H1 (cell line): ENCODE results near the gene TRIM47. TPM values are rescaled to one million over a fixed set of nuclear protein-coding genes. Genes with fewer than 3 reads are reported as not detected.

Experiments used
- ASH2L ChIP-seq: fragments of 200-600, 300-600 bp; sonication (generic); IDR thresholded peaks from one replicate; pipeline ENCODE4 v1.7.1; 2017; ENCODE audit warnings: low read length
- CHD1 ChIP-seq: IDR thresholded peaks from 2 replicates; pipeline ENCODE4 v1.6.1; 2012; ENCODE audit warnings: low read depth, low read length, improper control_type of control experiment
- CREB1 ChIP-seq: IDR thresholded peaks from 2 replicates; pipeline ENCODE4 v1.6.1; 2012; ENCODE audit warnings: inconsistent platforms
- CTCF ChIP-seq, 3 experiments: IDR thresholded peaks; 1 replicate in 2 of 3; 2 replicates in 1 of 3; pipeline versions ENCODE4 v1.5.1 to v1.6.1; 2011; ENCODE audit warnings: low read length in 3 of 3, mild to moderate bottlenecking in 3 of 3, inconsistent platforms in 2 of 3, low read depth in 1 of 3, moderate library complexity in 1 of 3; ENCODE audit not compliant: insufficient read depth in 1 of 3; ENCODE audit errors: control extremely low read depth in 1 of 3
- KDM4A ChIP-seq: IDR thresholded peaks from one replicate; pipeline ENCODE4 v1.7.1; 2012; ENCODE audit warnings: low read depth, mild to moderate bottlenecking, moderate library complexity, low read length, inconsistent platforms; ENCODE audit not compliant: severe bottlenecking
- MAX ChIP-seq: IDR thresholded peaks from 2 replicates; pipeline ENCODE4 v1.6.1; 2012; ENCODE audit warnings: inconsistent platforms
- PHF8 ChIP-seq: fragments of 200-600 bp; sonication (generic); conservative IDR thresholded peaks from 2 replicates; pipeline ENCODE4 v1.7.1; 2012; ENCODE audit warnings: low read depth, mild to moderate bottlenecking, inconsistent platforms, low read length, moderate library complexity
- POLR2AphosphoS5 ChIP-seq: IDR thresholded peaks from 2 replicates; pipeline ENCODE4 v1.6.1; 2011; ENCODE audit warnings: low read depth, low read length
- RXRA ChIP-seq: IDR thresholded peaks from 2 replicates; pipeline ENCODE4 v1.6.1; 2011; ENCODE audit warnings: low read depth, mild to moderate bottlenecking, low read length, moderate library complexity; ENCODE audit not compliant: insufficient read depth
- TAF1 ChIP-seq: IDR thresholded peaks from 2 replicates; pipeline ENCODE4 v1.6.1; 2011; ENCODE audit warnings: mild to moderate bottlenecking, low read depth, low read length
- USF2 ChIP-seq: IDR thresholded peaks from 2 replicates; pipeline ENCODE4 v1.6.1; 2011; ENCODE audit warnings: low read length, improper control_type of control experiment
- ZNF274 ChIP-seq: IDR thresholded peaks from 2 replicates; pipeline ENCODE4 v1.7.0; 2012; ENCODE audit warnings: low read length, borderline replicate concordance; ENCODE audit errors: extremely low read depth
- polyA plus RNA-seq, 7 experiments: library from polyadenylated mRNA; depleted of rRNA in 3 of 7; stranded (reverse) in 5 of 7; unstranded in 2 of 7; fragments of >200 nt in 5 of 7; fragments of 200-250 nt in 2 of 7; gene quantifications; 1 replicate in 5 of 7; 2 replicates in 1 of 7; 4 replicates in 1 of 7; pipeline versions ENCODE4 v1.2.1 to v1.2.3, GENCODE V29; 2011 to 2013; ENCODE audit warnings: missing spikeins in 2 of 7, mixed read lengths in 2 of 7
- total RNA-seq: library from RNA; stranded (reverse); fragmentation: NEBNext Ultra II Directional; extraction: Animal tissue kit (Norgen Biotek cat#: 25700); gene quantifications from 2 replicates; pipeline ENCODE4 v1.2.1, GENCODE V29; 2021

TRIM47 gene
- total and polyA plus RNA-seq, 2 of the 8 experiments (the other 6 are each of a cell fraction or from before 2014, with no cell fraction given) = 6.3 to 6.4 TPM

GRCh38 chr17:75896415-75897159, 18.2 kb upstream of the TRIM47 start, which contains the start of gene TRIM65 (continued):
- TF ChIP-seq CTCF (IDR thresholded peaks at IDR 0.05; ENCODE audit: control extremely low read depth in 1 of 3, insufficient read depth in 1 of 3, low read depth in 1 of 3, low read length in 3 of 3) = no peak
- TF ChIP-seq TAF1 = peak; percentile 56; the same call in 1 of the 2 replicates
- TF ChIP-seq ASH2L = peak; percentile 45
- peak; percentile 87 for TF ChIP-seq KDM4A
- peak; percentile 59; the same call in 1 of the 2 replicates for TF ChIP-seq POLR2AphosphoS5
- TF ChIP-seq CREB1 = peak; percentile 54
- TF ChIP-seq ZNF274 = no peak
- peak; percentile 90 for TF ChIP-seq PHF8
- TF ChIP-seq USF2 = no peak
- TF ChIP-seq RXRA = no peak
- TF ChIP-seq CHD1 = no peak
- TF ChIP-seq MAX = peak; percentile 75
